Sigmoid colon (tissue), 4 donors: ENCODE results near the gene TSPAN18.

Source experiments
- POLR2A ChIP-seq, 2 donors: fragments of 450-650 bp; IDR thresholded peaks; one replicate each; pipeline ENCODE4 v1.6.1; 2016; ENCODE audit warnings: antibody characterized with exemption in 2 of 2, mild to moderate bottlenecking in 2 of 2, moderate library complexity in 2 of 2
- POLR2AphosphoS5 ChIP-seq, 4 donors: sonication (generic); formaldehyde crosslinking; IDR thresholded peaks; one replicate each; pipeline ENCODE4 v1.6.1; 2017; ENCODE audit warnings: antibody characterized with exemption in 4 of 4
- TF ChIP-seq, protein P1 (sequence below), 4 experiments: fragments of 450-650 bp in 3 of 4; fragments of 200-600 bp in 1 of 4; IDR thresholded peaks; one replicate each; pipeline ENCODE4 v1.5.1; 2016 to 2019; ENCODE audit warnings: antibody characterized with exemption in 4 of 4, mild to moderate bottlenecking in 3 of 4, moderate library complexity in 2 of 4

DNA sequence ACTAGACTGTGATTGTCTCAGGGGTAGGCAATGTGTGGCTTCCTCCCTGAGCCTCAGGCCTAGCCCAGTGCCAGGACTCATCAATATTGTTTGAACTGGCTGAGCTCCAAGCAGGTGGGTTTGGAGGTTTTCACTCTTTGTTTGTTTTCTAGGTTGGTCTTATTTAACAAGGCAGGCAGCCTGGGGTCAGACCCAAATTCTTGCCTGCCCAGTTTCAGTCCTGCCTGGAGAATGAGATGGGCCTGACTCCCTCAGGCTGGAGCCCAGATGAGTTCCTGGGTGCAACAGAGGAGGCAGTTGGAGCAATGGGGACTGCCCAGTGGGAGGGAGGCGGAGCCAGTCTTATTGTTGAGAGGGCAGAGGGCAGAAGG lies 252.2 kb downstream of the TSPAN18 start:
- TF ChIP-seq, protein P1, sequence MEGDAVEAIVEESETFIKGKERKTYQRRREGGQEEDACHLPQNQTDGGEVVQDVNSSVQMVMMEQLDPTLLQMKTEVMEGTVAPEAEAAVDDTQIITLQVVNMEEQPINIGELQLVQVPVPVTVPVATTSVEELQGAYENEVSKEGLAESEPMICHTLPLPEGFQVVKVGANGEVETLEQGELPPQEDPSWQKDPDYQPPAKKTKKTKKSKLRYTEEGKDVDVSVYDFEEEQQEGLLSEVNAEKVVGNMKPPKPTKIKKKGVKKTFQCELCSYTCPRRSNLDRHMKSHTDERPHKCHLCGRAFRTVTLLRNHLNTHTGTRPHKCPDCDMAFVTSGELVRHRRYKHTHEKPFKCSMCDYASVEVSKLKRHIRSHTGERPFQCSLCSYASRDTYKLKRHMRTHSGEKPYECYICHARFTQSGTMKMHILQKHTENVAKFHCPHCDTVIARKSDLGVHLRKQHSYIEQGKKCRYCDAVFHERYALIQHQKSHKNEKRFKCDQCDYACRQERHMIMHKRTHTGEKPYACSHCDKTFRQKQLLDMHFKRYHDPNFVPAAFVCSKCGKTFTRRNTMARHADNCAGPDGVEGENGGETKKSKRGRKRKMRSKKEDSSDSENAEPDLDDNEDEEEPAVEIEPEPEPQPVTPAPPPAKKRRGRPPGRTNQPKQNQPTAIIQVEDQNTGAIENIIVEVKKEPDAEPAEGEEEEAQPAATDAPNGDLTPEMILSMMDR (IDR thresholded peaks at IDR 0.05), result no peak
- TF ChIP-seq POLR2A (IDR thresholded peaks at IDR 0.05) (no peak), POLR2AphosphoS5 (IDR thresholded peaks at IDR 0.05) (no peak)
